ENCODE measurements around the gene WWC2.

WWC2 gene

GRCh38 chr4:183295711-183296110 lies 196.7 kb downstream of the WWC2 start:
- FAIRE-seq (no peak), DNase-seq (ENCODE audit: insufficient read length, low spot score) (no peak)

GRCh38 chr4:183297675-183298074 lies 198.6 kb downstream of the WWC2 start:
- no peak for TF ChIP-seq POLR2A (IDR thresholded peaks at IDR 0.05; ENCODE audit: low read depth, low read length)

More at GRCh38 chr4:183295711-183296110, 196.7 kb downstream of the WWC2 start:
- no peak for TF ChIP-seq POLR2A (IDR thresholded peaks at IDR 0.05; ENCODE audit: low read depth, low read length)

GRCh38 chr4:183299464-183299863 lies 200.4 kb downstream of the WWC2 start:
- no peak for TF ChIP-seq POLR2A (IDR thresholded peaks at IDR 0.05; ENCODE audit: low read depth, low read length)
- DNase-seq (ENCODE audit: insufficient read length, low spot score) (no peak), FAIRE-seq (no peak)

More at GRCh38 chr4:183297675-183298074, 198.6 kb downstream of the WWC2 start:
- no peak for DNase-seq (ENCODE audit: insufficient read length, low spot score)
- no peak for FAIRE-seq

GRCh38 chr4:183300070-183300469 lies 201.0 kb downstream of the WWC2 start:
- FAIRE-seq: no peak
- DNase-seq (ENCODE audit: insufficient read length, low spot score): no peak
- no peak for TF ChIP-seq POLR2A (IDR thresholded peaks at IDR 0.05; ENCODE audit: low read depth, low read length)

GRCh38 chr4:183300655-183301054 lies 201.6 kb downstream of the WWC2 start:
- DNase-seq (ENCODE audit: insufficient read length, low spot score): no peak
- no peak for FAIRE-seq
- no peak for TF ChIP-seq POLR2A (IDR thresholded peaks at IDR 0.05; ENCODE audit: low read depth, low read length)

- no peak for TF ChIP-seq POLR2A (IDR thresholded peaks at IDR 0.05; ENCODE audit: low read depth, low read length)
- FAIRE-seq (no peak), DNase-seq (ENCODE audit: insufficient read length, low spot score) (no peak)
These were observed 204.2 kb downstream of the WWC2 start for GRCh38 chr4:183303301-183303700.

- DNase-seq (ENCODE audit: insufficient read length, low spot score) (no peak), FAIRE-seq (no peak)
- TF ChIP-seq POLR2A (IDR thresholded peaks at IDR 0.05; ENCODE audit: low read depth, low read length): no peak
These were observed 205.0 kb downstream of the WWC2 start for GRCh38 chr4:183304067-183304466.

- DNase-seq (ENCODE audit: insufficient read length, low spot score) (no peak), FAIRE-seq (no peak)
- TF ChIP-seq POLR2A (IDR thresholded peaks at IDR 0.05; ENCODE audit: low read depth, low read length): no peak
These were observed 205.5 kb downstream of the WWC2 start for GRCh38 chr4:183304538-183304937.

GRCh38 chr4:183306811-183307210 lies 207.8 kb downstream of the WWC2 start:
- DNase-seq (ENCODE audit: insufficient read length, low spot score) (no peak), FAIRE-seq (no peak)

GRCh38 chr4:183312841-183313240 lies 213.8 kb downstream of the WWC2 start:
- no peak for DNase-seq (ENCODE audit: insufficient read length, low spot score)
- no peak for FAIRE-seq
- TF ChIP-seq POLR2A (IDR thresholded peaks at IDR 0.05; ENCODE audit: low read depth, low read length): no peak

More at GRCh38 chr4:183306811-183307210, 207.8 kb downstream of the WWC2 start:
- no peak for TF ChIP-seq POLR2A (IDR thresholded peaks at IDR 0.05; ENCODE audit: low read depth, low read length)

GRCh38 chr4:183314336-183314735 lies 215.3 kb downstream of the WWC2 start:
- no peak for TF ChIP-seq POLR2A (IDR thresholded peaks at IDR 0.05; ENCODE audit: low read depth, low read length)
- DNase-seq (ENCODE audit: insufficient read length, low spot score) (no peak), FAIRE-seq (no peak)

- no peak for FAIRE-seq
- TF ChIP-seq POLR2A (IDR thresholded peaks at IDR 0.05; ENCODE audit: low read depth, low read length): no peak
- no peak for DNase-seq (ENCODE audit: insufficient read length, low spot score)
These were observed 215.7 kb downstream of the WWC2 start for GRCh38 chr4:183314806-183315205.

- DNase-seq (ENCODE audit: insufficient read length, low spot score) (no peak), FAIRE-seq (no peak)
- no peak for TF ChIP-seq POLR2A (IDR thresholded peaks at IDR 0.05; ENCODE audit: low read depth, low read length)
These were observed 219.6 kb downstream of the WWC2 start for GRCh38 chr4:183318656-183319055.

GRCh38 chr4:183320211-183321059 lies 221.4 kb downstream of the WWC2 start, which contains the start of gene CLDN22:
CLDN22 (minus strand) TSS chr4:183320276; CDS start chr4:183320218, 58 bp downstream.
- DNase-seq (ENCODE audit: insufficient read length, low spot score) (no peak), FAIRE-seq (no peak)
- no peak for TF ChIP-seq POLR2A (IDR thresholded peaks at IDR 0.05; ENCODE audit: low read depth, low read length)

GRCh38 chr4:183321079-183321478 lies 222.0 kb downstream of the WWC2 start:
- DNase-seq (ENCODE audit: insufficient read length, low spot score) (no peak), FAIRE-seq (no peak)
- no peak for TF ChIP-seq POLR2A (IDR thresholded peaks at IDR 0.05; ENCODE audit: low read depth, low read length)

Measured in H54 (cell line).